ENCODE results near the gene SPATA6L. TPM values are rescaled to one million over a fixed set of nuclear protein-coding genes. Genes with fewer than 3 reads are reported as not detected.

The SPATA6L gene
- total RNA-seq, 1 experiment from 2014 or later: 2.4 TPM

GRCh38 chr9:4680173-4680525 lies 13.9 kb upstream of the SPATA6L start:
- Mint-ChIP-seq H3K27me3 (ENCODE audit: insufficient read depth, unreplicated experiment) (no peaks in the 10 kb centered on the region), H3K27ac (ENCODE audit: unreplicated experiment) (no peak overlapping the region), H3K4me3 (ENCODE audit: unreplicated experiment) (no peak overlapping the region), H3K4me1 (ENCODE audit: low read depth, unreplicated experiment) (no peaks in the 10 kb centered on the region), H3K9me3 (ENCODE audit: unreplicated experiment) (no peaks in the 10 kb centered on the region), H3K36me3 (ENCODE audit: insufficient read depth, unreplicated experiment) (no peaks in the 10 kb centered on the region)
- no peak for TF ChIP-seq CTCF (IDR thresholded peaks at IDR 0.05; ENCODE audit: insufficient read depth in 1 of 2, low read depth in 1 of 2, low read length in 1 of 2, severe bottlenecking in 1 of 2, unreplicated experiment in 1 of 2)
- CTCF ChIA-PET: no interaction called here
- POLR2A ChIA-PET: no interaction called here
- Histone ChIP-seq H3K4me1 (peaks cover 12% of the 10 kb centered on the region), H3K27me3 (replicated peaks; ENCODE audit: control insufficient read depth, insufficient read depth, low read length) (no peaks in the 10 kb centered on the region), H3K9me3 (no peaks in the 10 kb centered on the region), H3K4me3 (ENCODE audit: low read depth, low read length) (peak overlapping the region; percentile 89), H3K36me3 (ENCODE audit: control insufficient read depth, insufficient read depth, low read length) (no peaks in the 10 kb centered on the region)
- intact Hi-C loops (cut with micrococcal nuclease; ENCODE audit: unreplicated experiment): no loop called here
- DNase-seq: no peak
- BruUV-seq (replicated peaks): no TSS peak

- no peak within 1 kb of the TSS for H3K4me3 Mint-ChIP-seq (ENCODE audit: unreplicated experiment)
- no peaks in the 10 kb centered on the region for H3K36me3 Mint-ChIP-seq (ENCODE audit: insufficient read depth, unreplicated experiment)
- ChIA-PET CTCF (interaction anchor here (0.7 to 0.8 kb wide), 2 partner anchors 17 to 579 kb away, joined by 3 to 7 read pairs; partner anchors contain the start of gene PLPP6), POLR2A (interaction anchor here (1.0 kb wide), 1 partner anchor 13 kb away, joined by 5 read pairs; the partner anchor contains the start of gene SPATA6L)
- peak; percentile 95 to 96 for DNase-seq
- BruUV-seq (replicated peaks): no TSS peak
- H3K4me1 ChIP-seq: peaks cover 12% of the 10 kb centered on the region
- peak within 1 kb of the TSS; percentile 89 for H3K4me3 ChIP-seq (ENCODE audit: low read depth, low read length)
- no peaks in the 10 kb centered on the region for H3K4me1 Mint-ChIP-seq (ENCODE audit: low read depth, unreplicated experiment)
- H3K27me3 ChIP-seq (replicated peaks; ENCODE audit: control insufficient read depth, insufficient read depth, low read length): no peaks in the 10 kb centered on the region
- no peaks in the 10 kb centered on the region for H3K27me3 Mint-ChIP-seq (ENCODE audit: insufficient read depth, unreplicated experiment)
- no peaks in the 10 kb centered on the region for H3K9me3 ChIP-seq
- intact Hi-C loops (cut with micrococcal nuclease; ENCODE audit: unreplicated experiment): loop anchor here (1.0 to 2.0 kb wide), 4 partner anchors 17 to 188 kb away; partner anchors contain the start of genes AK3 and PLPP6
- H3K27ac Mint-ChIP-seq (ENCODE audit: unreplicated experiment): no peak within 1 kb of the TSS
- no peaks in the 10 kb centered on the region for H3K36me3 ChIP-seq (ENCODE audit: control insufficient read depth, insufficient read depth, low read length)
- TF ChIP-seq CTCF (IDR thresholded peaks at IDR 0.05; ENCODE audit: insufficient read depth in 1 of 2, low read depth in 1 of 2, low read length in 1 of 2, severe bottlenecking in 1 of 2, unreplicated experiment in 1 of 2): peak; percentile 47 to 51
- no peaks in the 10 kb centered on the region for H3K9me3 Mint-ChIP-seq (ENCODE audit: unreplicated experiment)
Observed at GRCh38 chr9:4679268-4680172, 13.2 kb upstream of the SPATA6L start, which contains the start of gene CDC37L1. CDC37L1 (plus strand) TSS chr9:4679569; CDS start chr9:4679768, 199 bp downstream.

GRCh38 chr9:4678679-4679267 lies 12.5 kb upstream of the SPATA6L start:
- H3K36me3 ChIP-seq (ENCODE audit: control insufficient read depth, insufficient read depth, low read length): no peaks in the 10 kb centered on the region
- Mint-ChIP-seq H3K27ac (ENCODE audit: unreplicated experiment) (no peak overlapping the region), H3K27me3 (ENCODE audit: insufficient read depth, unreplicated experiment) (no peaks in the 10 kb centered on the region), H3K4me1 (ENCODE audit: low read depth, unreplicated experiment) (no peaks in the 10 kb centered on the region), H3K36me3 (ENCODE audit: insufficient read depth, unreplicated experiment) (no peaks in the 10 kb centered on the region), H3K4me3 (ENCODE audit: unreplicated experiment) (no peak overlapping the region), H3K9me3 (ENCODE audit: unreplicated experiment) (no peaks in the 10 kb centered on the region)
- no peaks in the 10 kb centered on the region for H3K9me3 ChIP-seq
- BruUV-seq (replicated peaks): TSS peak; percentile 96
- POLR2A ChIA-PET: interaction anchor here (1.0 kb wide), 2 partner anchors 13 to 188 kb away, joined by 4 to 5 read pairs; partner anchors contain the start of gene SPATA6L
- H3K4me1 ChIP-seq: peaks cover 12% of the 10 kb centered on the region
- CTCF ChIA-PET: interaction anchor here (0.8 to 1.0 kb wide), 3 partner anchors 16 to 74 kb away, joined by 3 to 7 read pairs (median 7); partner anchors contain the start of gene PLPP6
- DNase-seq: no peak
- intact Hi-C loops (cut with micrococcal nuclease; ENCODE audit: unreplicated experiment): loop anchor here (1.0 to 2.0 kb wide), 4 partner anchors 16 to 187 kb away; partner anchors contain the start of genes AK3 and PLPP6
- H3K4me3 ChIP-seq (ENCODE audit: low read depth, low read length): peak overlapping the region; percentile 51
- no peaks in the 10 kb centered on the region for H3K27me3 ChIP-seq (replicated peaks; ENCODE audit: control insufficient read depth, insufficient read depth, low read length)
- TF ChIP-seq CTCF (IDR thresholded peaks at IDR 0.05; ENCODE audit: insufficient read depth in 1 of 2, low read depth in 1 of 2, low read length in 1 of 2, severe bottlenecking in 1 of 2, unreplicated experiment in 1 of 2): no peak

Data from Caco-2 (cell line).